ELF-1 (cell line): ENCODE data around the gene TCF4.
"Not testable (repeated sequence)": the region's sequence is repeated elsewhere in the genome, so short reads cannot be mapped to it uniquely, and the experiment has no call there.

Experiments used
- DNase-seq: peaks from one replicate; pipeline ENCODE4 v3.0.0-alpha.2; 2016; ENCODE audit warnings: low read depth, low spot score

TCF4 gene

DNA sequence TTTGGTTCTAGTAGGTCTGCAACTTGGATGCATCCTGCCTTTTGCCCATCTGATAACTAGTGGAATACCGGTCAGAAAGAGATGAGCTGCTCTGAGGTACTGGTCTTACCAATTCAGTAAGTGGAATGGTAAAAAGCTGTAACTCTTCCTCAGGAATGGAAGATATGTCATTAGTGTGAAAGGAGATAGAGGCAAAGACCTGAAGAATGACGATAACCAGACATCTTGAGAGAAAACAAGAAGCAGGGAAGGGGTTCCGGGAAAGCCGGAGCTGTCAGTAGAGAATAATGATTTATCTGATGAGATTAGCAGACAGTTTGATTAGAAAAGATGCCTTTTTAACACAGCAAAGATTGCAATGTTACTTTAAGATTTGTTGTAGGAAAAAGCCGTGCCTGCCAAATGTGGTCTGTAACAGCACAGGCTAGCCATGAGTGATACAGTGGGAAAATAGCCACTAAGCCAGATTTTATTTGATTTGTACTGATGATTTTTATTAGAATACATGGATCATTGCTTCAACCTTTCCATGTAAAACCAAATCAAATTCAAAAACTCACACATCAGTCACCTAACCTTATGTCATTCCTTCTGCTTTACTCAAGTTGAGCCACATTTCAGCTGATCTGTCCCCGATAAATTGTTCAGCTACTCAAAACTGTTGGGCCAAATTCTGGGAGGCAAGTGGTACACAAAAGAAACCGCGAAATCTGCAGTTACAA, 110.0 kb downstream of the TCF4 start:
- DNase-seq = peak; percentile 27

DNA sequence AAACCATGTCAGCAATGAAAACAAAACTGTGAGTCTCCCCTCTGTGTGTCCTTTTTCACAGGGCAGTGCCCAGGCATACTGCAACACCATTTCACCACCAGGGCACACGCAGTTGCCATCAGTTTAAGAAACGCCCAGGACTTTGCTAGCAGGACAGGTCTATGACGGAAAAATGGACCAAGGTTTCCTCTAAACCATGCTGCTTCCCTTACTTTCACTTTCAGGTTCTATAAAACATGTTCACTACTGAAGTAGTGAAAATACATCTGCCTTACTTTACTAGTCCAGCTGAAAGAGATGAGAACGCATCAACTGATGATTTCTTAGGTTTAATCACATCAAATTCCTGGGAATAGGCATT, 110.5 kb downstream of the TCF4 start:
- DNase-seq = no peak

DNA sequence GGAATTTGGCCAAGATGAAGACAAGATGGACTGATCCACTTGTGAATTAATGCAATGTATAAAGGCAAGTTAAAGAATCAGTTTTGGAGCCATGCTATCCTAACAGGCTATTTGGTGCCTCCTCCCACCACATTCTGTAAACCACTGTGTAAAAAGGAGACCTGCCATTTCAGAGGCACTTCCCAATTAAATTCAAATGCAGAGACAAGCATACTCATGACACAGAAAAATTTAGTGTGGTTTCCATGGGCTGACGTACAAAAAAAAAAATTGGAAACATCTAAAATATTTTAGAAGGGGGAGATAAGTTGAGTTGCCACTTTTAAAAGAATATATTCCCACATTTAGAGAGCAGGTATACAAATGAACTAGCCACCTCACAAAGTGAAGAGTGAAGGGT, 112.1 kb downstream of the TCF4 start:
- DNase-seq = no peak

DNA sequence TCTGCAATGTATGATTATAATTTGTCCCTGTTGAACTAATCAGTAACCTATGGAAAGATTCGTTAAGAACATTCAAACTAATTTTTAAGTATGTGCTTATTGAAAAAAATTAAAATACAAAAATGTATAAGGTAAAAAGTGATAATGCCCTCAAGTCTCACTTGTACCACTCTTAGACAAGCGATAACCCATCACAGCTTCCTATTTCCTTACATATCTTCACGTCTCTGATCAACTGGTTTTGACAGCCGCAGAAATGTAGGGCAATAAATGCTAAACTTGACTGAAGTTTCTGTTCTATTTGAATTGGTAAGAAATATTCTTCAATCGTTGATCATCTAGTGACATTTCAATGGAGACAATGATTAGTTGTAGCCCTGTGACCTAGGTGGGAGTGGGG, 112.5 kb downstream of the TCF4 start:
- no peak for DNase-seq

DNA sequence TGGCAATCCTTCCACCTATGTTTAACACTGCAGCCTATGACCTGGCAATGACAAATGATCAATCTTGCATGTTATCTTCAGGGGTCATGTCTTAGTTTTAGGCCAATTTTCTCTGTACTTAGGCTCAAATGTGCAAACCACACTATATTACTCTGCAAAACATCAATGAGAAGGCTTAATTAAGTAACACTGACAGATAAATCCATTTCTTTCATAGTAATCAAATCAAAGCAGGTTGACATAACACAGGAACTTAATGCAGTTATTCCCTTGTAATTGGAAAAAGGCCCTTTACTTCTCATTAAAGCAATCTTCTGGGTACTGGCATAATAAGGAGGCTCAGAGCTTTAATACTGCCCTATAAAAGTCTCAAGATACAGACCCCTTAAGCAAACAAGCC, 114.4 kb downstream of the TCF4 start:
- DNase-seq = no peak

DNA sequence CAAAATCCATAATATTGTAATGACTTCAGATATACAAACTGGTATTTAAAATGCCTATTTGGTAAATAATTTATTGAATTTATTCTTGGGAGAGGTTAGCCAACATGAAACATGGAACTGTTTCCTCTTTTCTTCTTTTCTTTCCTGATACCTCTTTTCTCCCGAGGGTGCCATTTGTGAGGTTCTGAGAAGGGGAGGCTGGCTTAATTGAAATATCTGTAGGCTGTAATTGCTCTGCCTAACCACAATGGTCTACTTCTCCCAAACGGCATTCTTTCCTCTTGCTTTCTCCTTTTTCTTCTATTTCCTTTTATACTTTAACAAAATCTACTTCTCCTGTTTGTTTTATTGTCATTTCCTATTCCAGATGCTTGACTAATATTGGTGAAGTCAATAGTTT, 114.9 kb downstream of the TCF4 start:
- no peak for DNase-seq

DNA sequence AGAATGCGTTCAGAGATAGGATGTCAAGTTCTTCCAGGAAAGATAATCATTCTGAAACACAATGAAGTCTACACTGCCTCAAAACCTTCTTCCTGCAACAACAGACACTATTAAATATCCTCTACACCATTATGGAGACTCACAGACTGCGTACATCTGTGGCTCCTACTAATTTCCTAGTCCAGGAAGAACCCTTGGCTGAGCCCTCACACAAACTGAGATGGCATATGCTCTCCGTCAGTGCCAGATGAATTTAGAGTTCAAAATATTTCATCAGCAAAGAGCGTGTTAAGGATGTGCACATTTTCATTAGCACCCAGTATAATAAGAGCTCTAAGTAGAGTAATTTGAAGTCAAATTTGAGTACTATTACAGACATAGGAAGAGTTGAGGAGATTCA, 117.2 kb downstream of the TCF4 start:
- no peak for DNase-seq

DNA sequence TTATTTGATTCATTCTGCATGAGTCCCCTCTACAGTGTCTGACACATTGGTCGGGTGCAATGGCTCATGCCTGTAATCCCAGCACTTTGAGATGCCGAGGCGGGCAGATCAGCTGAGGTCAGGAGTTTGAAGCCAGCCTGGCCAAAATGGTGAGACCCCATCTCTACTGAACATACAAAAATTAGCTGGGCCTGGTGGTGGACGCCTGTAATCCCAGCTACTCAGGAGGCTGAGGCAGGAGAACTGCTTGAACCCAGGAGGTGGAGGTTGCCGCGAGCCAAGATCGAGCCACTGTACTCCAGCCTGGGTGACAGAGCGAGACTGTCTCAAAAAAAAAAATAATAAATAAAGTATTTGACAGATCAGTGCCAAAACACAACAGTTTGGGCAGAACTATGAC, 118.9 kb downstream of the TCF4 start:
- not testable (repeated sequence) for DNase-seq

DNA sequence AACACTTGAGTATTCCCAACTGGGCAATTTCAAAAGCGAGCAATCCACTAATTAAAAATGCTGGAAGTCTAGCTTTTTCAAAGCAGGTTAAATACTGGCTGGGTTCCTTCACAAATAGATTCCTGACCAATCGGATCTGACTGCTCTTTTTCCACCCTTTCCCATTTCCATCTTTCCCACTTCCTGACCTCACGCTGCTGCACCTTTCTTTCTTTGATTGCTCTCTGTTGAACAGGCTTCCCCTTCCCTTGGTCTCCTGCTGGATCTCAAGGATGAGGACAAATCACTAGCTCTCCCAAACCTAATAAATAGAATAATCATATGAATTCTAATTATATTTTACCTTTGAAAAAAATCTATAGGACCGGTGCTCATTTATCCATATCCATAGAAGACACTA, 121.2 kb downstream of the TCF4 start:
- DNase-seq = no peak

DNA sequence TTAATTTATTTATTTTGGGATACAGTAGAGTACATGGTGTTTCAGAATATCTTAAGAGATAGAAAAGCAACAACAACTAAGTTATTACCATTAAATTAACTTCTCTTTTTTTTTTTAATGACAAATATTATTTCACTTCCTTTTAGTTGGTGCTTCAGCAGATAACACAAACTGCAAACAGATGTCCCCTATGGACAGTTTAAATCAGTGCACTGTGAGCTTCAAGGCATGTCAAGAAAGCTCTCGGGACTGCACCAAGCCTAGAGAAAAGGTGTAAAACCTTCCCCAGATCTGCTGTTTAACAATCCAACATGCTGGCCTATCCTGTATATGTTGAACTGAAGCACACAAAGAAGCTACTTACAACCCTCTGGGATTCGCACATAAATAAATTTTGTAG, 122.7 kb downstream of the TCF4 start:
- no peak for DNase-seq

DNA sequence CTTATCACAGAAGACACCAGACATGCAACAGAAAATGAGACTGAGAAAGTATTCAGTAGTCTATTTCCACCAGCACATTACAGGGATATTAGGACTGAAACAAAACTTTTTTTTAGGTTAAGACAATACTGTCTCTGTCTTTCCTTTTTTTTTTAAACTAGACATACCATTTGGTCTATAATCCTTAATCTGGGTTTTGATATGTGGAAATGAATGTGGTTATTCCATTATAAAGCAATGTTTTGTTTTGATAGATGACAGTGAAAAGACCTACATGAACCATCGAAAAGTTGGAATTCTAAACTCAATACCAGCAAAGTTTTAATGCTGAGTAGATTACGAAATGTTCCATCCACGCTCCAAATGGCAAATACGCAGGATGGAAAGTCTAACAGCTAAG, 123.4 kb downstream of the TCF4 start:
- DNase-seq = no peak

DNA sequence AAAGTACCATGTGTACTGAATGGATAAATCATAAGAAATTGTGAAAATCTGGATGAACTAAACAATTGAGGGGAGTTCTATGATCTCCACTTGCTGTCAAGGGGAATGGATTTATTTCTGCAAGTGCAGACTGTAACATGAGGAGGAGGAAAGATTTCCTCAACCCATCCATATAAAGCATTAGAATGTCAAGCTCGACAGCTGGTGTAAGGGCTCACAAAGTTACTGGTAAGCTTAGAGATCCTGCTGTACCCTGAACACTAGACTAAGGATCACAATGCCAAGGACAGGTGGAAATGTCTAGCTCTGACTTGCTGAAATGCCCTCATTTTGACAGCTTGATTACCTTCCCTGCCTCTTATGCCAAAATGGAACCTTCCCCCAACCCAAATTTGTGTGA, 125.3 kb downstream of the TCF4 start:
- DNase-seq = no peak

DNA sequence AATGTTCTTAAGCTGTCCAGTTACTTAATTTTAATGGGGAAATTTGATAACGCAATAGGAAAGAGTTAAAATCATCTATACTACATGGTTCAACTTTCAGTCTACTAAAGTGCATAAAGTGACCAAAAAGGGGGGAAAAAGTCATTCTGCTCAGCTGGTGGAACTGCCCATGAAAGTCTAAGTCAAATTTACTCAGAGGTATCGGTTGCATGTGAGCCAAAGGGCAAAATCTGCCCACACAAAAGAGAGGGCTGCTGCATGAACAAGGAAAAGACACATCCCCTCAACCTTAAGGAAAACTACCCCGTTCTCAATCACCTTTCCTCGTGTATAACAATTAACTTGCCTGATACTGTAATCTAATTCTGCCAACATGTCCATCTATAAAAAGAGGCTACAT, 126.1 kb downstream of the TCF4 start:
- DNase-seq = no peak

DNA sequence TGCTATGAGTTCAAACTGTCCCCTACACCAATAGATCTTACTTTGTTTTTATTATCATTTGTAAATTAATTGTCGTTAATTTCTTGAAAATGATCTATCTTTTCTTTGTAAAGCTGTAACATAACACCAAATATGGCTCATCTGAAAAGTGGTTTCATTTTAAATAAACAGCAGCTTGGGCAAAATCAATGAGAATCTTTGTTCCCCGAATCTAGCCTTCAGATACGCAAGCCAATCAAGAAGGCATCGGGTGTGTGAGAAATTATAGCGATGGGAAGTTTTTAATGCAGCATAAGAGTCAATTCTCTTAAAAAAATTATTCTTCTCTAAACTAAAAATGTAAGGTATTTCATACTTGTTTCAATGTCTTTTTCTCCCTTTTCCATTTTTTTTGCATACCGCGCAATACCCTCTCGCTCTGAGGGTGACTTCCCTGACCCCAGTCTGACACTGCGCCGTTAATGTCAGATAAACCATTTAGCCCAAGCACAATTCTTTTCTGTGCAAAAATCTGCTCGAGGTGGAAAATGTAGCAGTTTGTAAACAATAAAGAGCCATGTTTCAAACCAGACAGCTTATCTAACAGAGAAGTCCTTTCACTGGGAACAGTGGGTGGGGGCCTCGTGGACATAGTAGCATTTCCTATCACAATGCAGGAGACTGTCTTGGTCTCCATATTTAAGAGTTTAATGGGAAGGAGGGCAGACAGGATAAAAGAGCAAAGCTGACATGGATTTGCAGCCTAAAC, 129.4 kb downstream of the TCF4 start:
- DNase-seq = no peak

DNA sequence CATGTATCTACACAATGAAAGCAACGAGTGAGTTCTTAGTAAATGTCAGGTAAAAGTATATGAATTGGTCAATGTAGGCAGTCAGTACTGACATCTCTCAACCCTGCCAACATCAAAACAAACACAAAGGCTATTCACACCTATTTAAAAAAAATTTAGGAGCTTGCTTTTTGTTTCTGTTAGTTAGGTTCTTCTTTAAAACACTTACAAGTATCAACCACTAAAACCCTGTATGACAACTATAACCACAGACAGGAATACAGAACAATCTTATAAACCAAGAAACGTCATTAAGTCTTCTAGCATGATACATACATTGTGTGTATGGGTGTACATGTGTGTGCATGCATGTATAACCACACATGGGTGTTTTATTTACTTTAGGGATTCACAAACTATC, 131.0 kb downstream of the TCF4 start:
- DNase-seq = no peak

DNA sequence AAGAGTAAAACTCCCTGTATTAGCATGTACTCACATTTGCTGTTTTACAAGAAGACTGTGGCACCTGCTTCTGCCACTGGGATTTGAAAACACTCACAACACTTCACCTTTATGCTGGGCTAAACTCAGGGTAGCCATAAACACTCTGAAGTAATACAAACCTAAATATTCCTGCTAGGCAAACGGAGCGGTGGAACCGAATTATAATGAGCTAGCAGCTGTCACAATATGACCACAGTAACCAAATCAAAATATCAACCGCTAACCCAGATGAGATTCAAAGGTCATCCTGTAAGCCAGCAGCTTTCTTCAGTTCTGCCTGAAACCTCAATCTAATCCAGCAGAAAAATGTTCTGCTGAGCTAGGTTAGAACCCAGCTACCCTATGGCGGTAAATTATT, 132.1 kb downstream of the TCF4 start:
- DNase-seq = no peak

DNA sequence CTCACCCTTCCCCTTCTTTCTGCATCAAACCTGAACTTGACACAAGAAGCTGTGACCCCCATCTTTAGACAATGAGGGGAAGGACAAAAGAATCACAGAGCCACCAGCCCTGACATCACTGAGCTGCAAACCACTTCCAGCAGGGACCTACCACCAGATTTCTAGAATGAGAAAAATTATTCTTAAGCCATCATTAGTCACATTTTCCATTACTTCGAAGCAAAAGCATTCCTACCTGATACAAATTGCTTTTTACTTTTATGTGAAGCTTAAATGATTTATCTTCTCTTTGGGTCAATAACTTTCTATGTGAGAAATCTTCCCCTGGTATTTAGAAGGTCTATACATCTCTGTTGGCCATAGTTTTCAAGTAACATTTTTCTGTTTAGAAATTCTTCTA, 134.8 kb downstream of the TCF4 start:
- no peak for DNase-seq

DNA sequence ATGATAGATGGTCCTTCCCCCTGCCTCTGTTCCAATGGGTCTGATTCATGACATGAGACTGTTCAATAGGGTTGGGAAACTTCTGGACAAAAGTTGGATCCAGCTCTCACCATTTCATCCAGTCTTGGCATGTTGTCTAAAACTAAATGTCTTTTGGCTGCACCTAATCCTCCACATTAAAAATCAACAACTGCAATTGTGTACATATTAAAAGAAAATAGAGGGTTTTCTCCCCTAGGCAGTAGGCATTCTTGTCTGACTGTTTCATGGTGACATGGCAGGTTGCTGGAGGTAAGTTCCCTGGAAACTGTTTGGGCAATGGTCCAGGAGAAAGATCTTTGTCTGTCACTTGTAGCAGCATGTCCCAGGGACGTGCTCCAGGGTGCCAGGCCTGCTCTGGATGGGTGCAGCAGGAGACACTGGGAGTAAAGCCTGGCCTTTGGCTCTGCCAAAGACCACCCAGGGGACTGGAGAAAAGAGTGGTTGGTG, 135.8 kb downstream of the TCF4 start:
- DNase-seq = no peak

DNA sequence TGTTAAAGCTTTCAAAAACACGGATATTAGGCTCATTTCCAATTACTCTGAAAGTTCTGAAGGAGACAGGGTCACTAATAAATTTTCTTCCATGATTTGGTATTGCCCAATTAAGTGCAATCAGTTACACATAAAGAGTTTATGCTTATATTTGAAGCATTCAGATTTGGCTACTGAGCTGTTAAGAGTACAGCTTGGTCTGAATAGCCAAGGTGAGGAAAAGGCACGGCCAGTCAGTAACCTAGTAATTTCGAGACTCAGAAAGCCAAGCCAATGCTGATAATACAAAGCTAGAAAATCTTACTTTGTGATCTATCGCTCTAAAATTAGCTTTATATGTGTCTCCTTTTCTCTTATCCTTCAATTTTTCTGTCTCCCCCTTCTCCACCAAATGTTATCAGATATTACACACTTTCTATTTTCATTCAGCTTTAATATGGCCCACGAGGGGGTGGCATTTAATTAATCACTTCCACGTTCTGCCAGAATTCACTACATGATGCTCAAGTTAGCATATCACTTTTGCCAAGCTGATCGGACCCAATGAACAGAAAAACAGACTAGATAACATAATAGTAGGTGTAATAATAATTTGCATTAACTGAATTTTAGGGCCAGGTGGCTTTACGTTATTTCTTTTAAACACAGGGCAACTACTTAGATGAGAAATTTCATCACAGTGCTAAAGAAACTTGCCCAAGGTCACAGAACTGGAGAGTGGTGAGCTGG, 138.4 kb downstream of the TCF4 start:
- no peak for DNase-seq

DNA sequence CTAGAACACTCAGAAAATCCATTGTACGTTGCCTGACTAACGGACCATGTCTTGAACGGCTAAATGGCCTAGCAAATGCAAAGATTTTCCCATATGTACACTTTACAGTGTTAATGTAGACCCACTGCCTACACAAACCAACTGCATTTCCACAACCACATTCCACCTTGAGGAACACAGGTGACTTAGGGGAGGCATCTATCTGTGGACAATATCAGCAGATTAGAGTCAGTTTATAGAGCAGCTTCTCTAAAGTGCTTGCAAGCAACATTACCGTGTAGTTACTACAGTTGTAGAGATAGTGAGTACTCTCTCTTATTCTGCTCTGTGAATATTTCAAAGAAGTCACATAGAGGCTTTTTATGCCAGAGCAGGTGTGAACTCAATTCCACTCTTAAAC, 139.6 kb downstream of the TCF4 start:
- DNase-seq = no peak

DNA sequence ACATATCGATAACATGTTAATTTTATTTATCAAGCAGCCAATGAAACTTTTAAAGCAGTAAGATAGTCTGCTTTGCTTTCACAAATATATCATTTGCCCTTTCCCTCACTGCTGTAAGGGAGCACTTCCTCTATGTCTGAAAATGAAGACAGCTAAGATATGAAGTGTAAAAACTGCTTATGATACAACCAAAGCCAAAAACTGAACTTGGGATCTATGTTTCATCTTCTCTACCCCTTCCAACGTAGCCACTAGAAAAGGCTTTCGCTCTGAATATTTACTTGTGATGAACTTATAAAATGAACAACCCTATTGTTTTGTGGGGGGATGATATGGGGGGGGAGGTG, 140.3 kb downstream of the TCF4 start:
- DNase-seq = no peak

DNA sequence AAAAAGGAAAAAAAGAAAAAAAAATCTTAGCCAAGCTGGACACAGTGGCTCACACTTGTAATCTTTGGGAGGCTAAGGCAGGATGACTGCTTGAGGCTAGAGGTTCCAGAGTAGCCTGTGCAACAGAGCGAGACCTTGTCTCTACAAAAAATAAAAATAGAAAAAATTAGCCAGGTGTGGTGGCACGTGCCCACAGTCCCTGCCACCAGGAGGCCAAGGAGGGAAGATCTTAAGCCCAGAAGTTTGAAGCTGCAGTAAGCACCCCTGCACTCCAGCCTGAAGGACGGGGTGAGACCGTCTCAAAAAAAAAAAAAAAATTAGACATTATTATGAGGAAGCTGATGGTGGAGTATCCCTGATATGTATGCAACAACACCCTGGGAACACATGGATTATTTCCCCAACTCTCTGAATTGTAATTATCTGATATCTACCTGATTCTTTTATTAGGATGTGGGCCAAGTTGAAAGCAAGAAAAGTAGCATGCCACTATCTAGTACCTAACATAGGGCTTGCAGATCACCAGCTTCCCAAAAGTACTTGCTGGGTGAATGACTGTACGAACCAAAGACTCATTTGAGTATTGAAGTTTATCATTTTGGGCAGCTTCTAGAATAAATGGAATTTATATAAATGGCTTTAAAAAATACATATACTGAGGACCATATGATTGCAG, 140.9 kb downstream of the TCF4 start:
- DNase-seq = no peak
